GM12874 (cell line): Measurements from ENCODE around the gene C22orf31.

ENCODE experiments used
- TF ChIP-seq, protein P1 (sequence below): IDR thresholded peaks from 2 replicates; pipeline ENCODE4 v1.5.1; 2011; ENCODE audit warnings: low read depth, mild to moderate bottlenecking, control low read depth, low read length, moderate library complexity; ENCODE audit not compliant: insufficient read depth

C22orf31 gene

DNA sequence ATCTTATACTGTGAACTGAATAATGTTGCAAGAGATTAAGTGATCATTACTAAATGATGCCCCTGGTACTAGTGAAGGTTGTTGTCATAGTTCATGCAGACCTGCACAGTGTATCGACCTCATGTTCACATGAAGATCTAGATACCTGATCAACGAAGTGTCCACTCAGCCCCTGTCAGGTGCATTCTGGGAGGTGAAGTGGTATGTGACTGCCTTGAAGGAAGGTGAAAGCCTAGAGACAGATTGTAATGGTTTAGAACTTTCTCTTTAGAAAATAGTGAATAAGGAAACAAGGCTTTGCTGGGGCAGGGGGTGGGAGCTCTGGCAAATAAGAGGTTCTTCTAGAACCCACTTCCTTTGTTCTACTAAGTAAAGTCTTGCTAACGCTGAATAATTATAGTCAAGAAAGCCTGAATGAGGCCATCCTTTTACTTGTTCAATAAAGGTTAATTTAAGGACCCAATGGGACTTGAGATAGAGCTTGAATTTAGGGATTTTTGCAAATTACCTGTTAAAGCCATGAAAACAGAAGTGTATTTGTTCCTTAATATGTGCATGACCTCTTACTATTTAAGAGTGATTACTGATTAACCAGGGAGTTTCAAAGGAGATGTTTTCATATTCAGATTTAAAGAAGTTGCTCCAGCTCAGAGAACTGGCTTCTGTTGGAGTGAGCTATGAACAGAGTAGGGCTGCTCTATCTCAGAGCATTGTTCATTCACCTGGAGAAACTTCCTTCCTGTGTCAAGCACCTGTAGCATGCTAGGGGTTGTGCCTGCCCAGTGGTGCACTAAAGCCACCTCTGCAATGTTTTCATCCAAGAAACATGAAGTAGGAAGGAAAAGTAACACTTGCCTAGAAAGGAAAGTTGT, 45.3 kb downstream of the C22orf31 start:
- TF ChIP-seq, protein P1, sequence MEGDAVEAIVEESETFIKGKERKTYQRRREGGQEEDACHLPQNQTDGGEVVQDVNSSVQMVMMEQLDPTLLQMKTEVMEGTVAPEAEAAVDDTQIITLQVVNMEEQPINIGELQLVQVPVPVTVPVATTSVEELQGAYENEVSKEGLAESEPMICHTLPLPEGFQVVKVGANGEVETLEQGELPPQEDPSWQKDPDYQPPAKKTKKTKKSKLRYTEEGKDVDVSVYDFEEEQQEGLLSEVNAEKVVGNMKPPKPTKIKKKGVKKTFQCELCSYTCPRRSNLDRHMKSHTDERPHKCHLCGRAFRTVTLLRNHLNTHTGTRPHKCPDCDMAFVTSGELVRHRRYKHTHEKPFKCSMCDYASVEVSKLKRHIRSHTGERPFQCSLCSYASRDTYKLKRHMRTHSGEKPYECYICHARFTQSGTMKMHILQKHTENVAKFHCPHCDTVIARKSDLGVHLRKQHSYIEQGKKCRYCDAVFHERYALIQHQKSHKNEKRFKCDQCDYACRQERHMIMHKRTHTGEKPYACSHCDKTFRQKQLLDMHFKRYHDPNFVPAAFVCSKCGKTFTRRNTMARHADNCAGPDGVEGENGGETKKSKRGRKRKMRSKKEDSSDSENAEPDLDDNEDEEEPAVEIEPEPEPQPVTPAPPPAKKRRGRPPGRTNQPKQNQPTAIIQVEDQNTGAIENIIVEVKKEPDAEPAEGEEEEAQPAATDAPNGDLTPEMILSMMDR, result no peak

GRCh38 chr22:29014773-29015172, 46.9 kb downstream of the C22orf31 start:
- TF ChIP-seq, protein P1, result no peak

GRCh38 chr22:29014293-29014692, 47.3 kb downstream of the C22orf31 start:
- TF ChIP-seq, protein P1, result no peak

- TF ChIP-seq, protein P1, result no peak
Measured at GRCh38 chr22:29012952-29013351, 48.7 kb downstream of the C22orf31 start.

DNA sequence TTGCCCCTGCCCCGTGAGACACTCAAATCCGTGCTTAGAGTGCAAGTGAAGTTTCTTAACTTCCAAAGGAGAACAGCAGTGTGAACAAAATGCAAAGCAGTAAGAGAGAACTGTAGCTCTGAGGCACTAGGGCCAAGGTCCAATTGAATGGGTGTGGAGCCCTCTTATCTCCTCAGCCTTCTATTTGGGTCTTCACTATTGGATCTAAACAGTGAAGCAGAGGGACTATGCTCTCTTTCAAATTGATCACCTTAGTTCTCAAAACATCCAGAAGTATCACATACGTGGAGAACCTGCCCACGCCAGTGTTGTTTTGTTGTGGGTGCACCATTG, 49.6 kb downstream of the C22orf31 start:
- TF ChIP-seq, protein P1, result no peak

GRCh38 chr22:29011240-29012100, 50.2 kb downstream of the C22orf31 start:
- TF ChIP-seq, protein P1, result no peak

- TF ChIP-seq, protein P1, result no peak
Measured at GRCh38 chr22:29009148-29009547, 52.5 kb downstream of the C22orf31 start.
